Cerebellar nuclear complex (tissue), 1 donor: Measurements from ENCODE around the gene LASP1.

Experiments used
- DNase-seq, 2 experiments: peaks; one replicate each; lab custom pipeline; 2025; lab: John Stamatoyannopoulos, UW

Gene LASP1

GRCh38 chr17:38870259-38871165 is 654 bp downstream of the LASP1 start:
- DNase-seq: no peak

GRCh38 chr17:38871247-38872015 is 1.6 kb downstream of the LASP1 start:
- no peak for DNase-seq

- no peak for DNase-seq
Observed at GRCh38 chr17:38872027-38872511, 2.2 kb downstream of the LASP1 start.

- no peak for DNase-seq
Observed at GRCh38 chr17:38872671-38873385, 3.0 kb downstream of the LASP1 start.

- DNase-seq: no peak
Observed at GRCh38 chr17:38873640-38874380, 4.0 kb downstream of the LASP1 start.

- DNase-seq: no peak
Observed at GRCh38 chr17:38874505-38875400, 4.9 kb downstream of the LASP1 start.

- DNase-seq: no peak
Observed at GRCh38 chr17:38875477-38876075, 5.7 kb downstream of the LASP1 start.

- no peak for DNase-seq
Observed at GRCh38 chr17:38877130-38877851, 7.4 kb downstream of the LASP1 start.

- no peak for DNase-seq
Observed at GRCh38 chr17:38879878-38880665, 10.2 kb downstream of the LASP1 start.

- no peak for DNase-seq
Observed at GRCh38 chr17:38881600-38882191, 11.8 kb downstream of the LASP1 start.

- DNase-seq: no peak
Observed at GRCh38 chr17:38882870-38883269, 13.0 kb downstream of the LASP1 start.

- no peak for DNase-seq
Observed at GRCh38 chr17:38883592-38884526, 14.0 kb downstream of the LASP1 start.

- DNase-seq: no peak
Observed at GRCh38 chr17:38885044-38885727, 15.3 kb downstream of the LASP1 start.

- no peak for DNase-seq
Observed at GRCh38 chr17:38885728-38886642, 16.1 kb downstream of the LASP1 start.

- no peak for DNase-seq
Observed at GRCh38 chr17:38886643-38887010, 16.8 kb downstream of the LASP1 start.
